Retinal pigment epithelial cell (primary cell): Measurements from ENCODE around the gene GGTLC3.
"Not testable (repeated sequence)": the region's sequence is repeated elsewhere in the genome, so short reads cannot be mapped to it uniquely, and the experiment has no call there.

Experiments used
- DNase-seq: peaks from one replicate; pipeline ENCODE4 v3.0.0-alpha.2; 2010; ENCODE audit warnings: low read depth
- H3K4me3 ChIP-seq: 2 replicates; pipeline ENCODE4 v1.5.1; 2011; ENCODE audit warnings: mild to moderate bottlenecking, low read length, control low read depth, moderate library complexity

The GGTLC3 gene

GRCh38 chr22:18523328-18523727 lies 5.4 kb upstream of the GGTLC3 start:
- DNase-seq, H3K4me3 ChIP-seq: not testable (repeated sequence)

- H3K4me3 ChIP-seq, DNase-seq: not testable (repeated sequence)
Observed at GRCh38 chr22:18522762-18523161, 4.8 kb upstream of the GGTLC3 start.

- DNase-seq, H3K4me3 ChIP-seq: not testable (repeated sequence)
Observed at GRCh38 chr22:18513454-18513853, 4.5 kb downstream of the GGTLC3 start.

GRCh38 chr22:18512378-18512777 lies 5.6 kb downstream of the GGTLC3 start:
- DNase-seq, H3K4me3 ChIP-seq: not testable (repeated sequence)

GRCh38 chr22:18511327-18511726 lies 6.6 kb downstream of the GGTLC3 start:
- H3K4me3 ChIP-seq, DNase-seq: not testable (repeated sequence)

GRCh38 chr22:18496227-18496626 lies 21.7 kb downstream of the GGTLC3 start:
- H3K4me3 ChIP-seq, DNase-seq: not testable (repeated sequence)
